Keratinocyte (primary cell): Measurements from ENCODE around the gene SPINK9. TPM values are rescaled to one million over a fixed set of nuclear protein-coding genes. Genes with fewer than 3 reads are reported as not detected.

Experiments
- DNase-seq: peaks from one replicate; pipeline ENCODE4 v3.0.0-alpha.2; 2011; ENCODE audit warnings: low read depth, missing footprints, low spot score
- FAIRE-seq: peaks from 2 replicates; lab custom pipeline; 2011; peaks lifted over from hg19 to GRCh38; lab: Jason Lieb, UNC
- H2AFZ ChIP-seq: 2 replicates; pipeline ENCODE4 v1.6.0; 2012; ENCODE audit warnings: low read length, control low read depth, inconsistent platforms; ENCODE audit not compliant: control insufficient read depth
- H3K27ac ChIP-seq: 2 replicates; pipeline ENCODE4 v1.5.1; 2011; ENCODE audit warnings: low read length; ENCODE audit not compliant: control insufficient read depth, insufficient read depth
- H3K27me3 ChIP-seq: 3 replicates; pipeline ENCODE4 v1.6.0; 2011; ENCODE audit warnings: low read length; ENCODE audit not compliant: control insufficient read depth, insufficient read depth; ENCODE audit errors: extremely low read depth
- H3K36me3 ChIP-seq, 2 experiments: 2 replicates in 1 of 2; 3 replicates in 1 of 2; pipeline ENCODE4 v1.5.1; 2011; ENCODE audit warnings: low read length in 2 of 2, mild to moderate bottlenecking in 1 of 2; ENCODE audit not compliant: control insufficient read depth in 2 of 2, insufficient read depth in 2 of 2; ENCODE audit errors: extremely low read depth in 1 of 2
- H3K4me1 ChIP-seq: 3 replicates; pipeline ENCODE4 v1.5.1; 2011; ENCODE audit warnings: low read length; ENCODE audit not compliant: control insufficient read depth, insufficient read depth; ENCODE audit errors: extremely low read depth
- H3K4me2 ChIP-seq: 3 replicates; pipeline ENCODE4 v1.6.0; 2011; ENCODE audit warnings: low read depth, low read length; ENCODE audit not compliant: control insufficient read depth, insufficient read depth; ENCODE audit errors: extremely low read depth
- H3K4me3 ChIP-seq, 3 experiments: fragments of 200-600 bp in 1 of 3; sonication (generic) in 1 of 3; 2 replicates in 2 of 3; 3 replicates in 1 of 3; pipeline ENCODE4 v1.5.1; 2011 to 2016; ENCODE audit warnings: low read length in 3 of 3, mild to moderate bottlenecking in 3 of 3, control low read depth in 2 of 3, inconsistent platforms in 1 of 3, low read depth in 1 of 3, mixed read lengths in 1 of 3, mixed run types in 1 of 3, moderate library complexity in 1 of 3; ENCODE audit not compliant: control insufficient read depth in 2 of 3, insufficient read depth in 2 of 3; ENCODE audit errors: extremely low read depth in 1 of 3
- H3K79me2 ChIP-seq: 2 replicates; pipeline ENCODE4 v1.6.0; 2012; ENCODE audit warnings: low read length; ENCODE audit not compliant: control insufficient read depth, insufficient read depth
- H3K9ac ChIP-seq: 3 replicates; pipeline ENCODE4 v1.6.0; 2011; ENCODE audit warnings: low read length; ENCODE audit not compliant: control insufficient read depth, insufficient read depth; ENCODE audit errors: extremely low read depth
- H3K9me1 ChIP-seq: 3 replicates; pipeline ENCODE4 v1.6.0; 2011; ENCODE audit warnings: low read length; ENCODE audit not compliant: control insufficient read depth, insufficient read depth; ENCODE audit errors: extremely low read depth
- H3K9me3 ChIP-seq: 2 replicates; pipeline ENCODE4 v1.5.1; 2012; ENCODE audit warnings: low read depth, low read length; ENCODE audit not compliant: control insufficient read depth
- H4K20me1 ChIP-seq: 3 replicates; pipeline ENCODE4 v1.6.0; 2011; ENCODE audit warnings: low read length; ENCODE audit not compliant: control insufficient read depth, insufficient read depth; ENCODE audit errors: extremely low read depth
- CTCF ChIP-seq, 3 experiments: IDR thresholded peaks in 1 of 3; conservative IDR thresholded peaks in 1 of 3; optimal IDR thresholded peaks in 1 of 3; 2 replicates in 2 of 3; 3 replicates in 1 of 3; pipeline versions ENCODE3 to v1.5.1; 2011; ENCODE audit warnings: low read length in 3 of 3, mild to moderate bottlenecking in 3 of 3, moderate library complexity in 2 of 3, control low read depth in 1 of 3, inconsistent platforms in 1 of 3; ENCODE audit not compliant: insufficient read depth in 2 of 3; ENCODE audit errors: extremely low read depth in 1 of 3
- EZH2 ChIP-seq: IDR thresholded peaks from one replicate; pipeline ENCODE4 v1.6.1; 2012; ENCODE audit warnings: inconsistent platforms, mild to moderate bottlenecking, low read length, moderate library complexity
- dilution Hi-C: fragments of 300-500 bp; cut with MboI; formaldehyde crosslinking; loops from one replicate; pipeline ENCODE4 v1.7.0; 2020; ENCODE audit warnings: low sequenced_read_pairs; ENCODE audit not compliant: extremely low pct_ligation_motif_present
- polyA plus RNA-seq, 5 experiments: library from polyadenylated mRNA; depleted of rRNA in 3 of 5; stranded (reverse) in 3 of 5; stranded (forward) in 1 of 5; unstranded in 1 of 5; fragments of >200 nt; gene quantifications; 1 replicate in 1 of 5; 2 replicates in 3 of 5; 3 replicates in 1 of 5; pipeline versions ENCODE4 v1.2.1 to v1.2.3, GENCODE V29; 2011 to 2012; ENCODE audit warnings: missing spikeins in 2 of 5, low read depth in 1 of 5, low replicate concordance in 1 of 5

Gene SPINK9
- polyA plus RNA-seq, 1 donor (not counting 4 experiments of a cell fraction or from before 2014, with no cell fraction given), result not detected

- dilution Hi-C loops, result no loop called here
- DNase-seq, result no peak
- no peak overlapping the region for H3K27ac ChIP-seq
These were observed 37.5 kb downstream of the SPINK9 start for GRCh38 chr5:148372893-148373292.

GRCh38 chr5:148374690-148375360 is 39.5 kb downstream of the SPINK9 start:
- Histone ChIP-seq H3K9ac (no peak overlapping the region), H3K4me1 (no peaks in the 10 kb centered on the region), H3K9me3 (no peaks in the 10 kb centered on the region), H3K27ac (no peak overlapping the region), H3K4me3 (no peak overlapping the region), H3K9me1 (no peaks in the 10 kb centered on the region), H3K4me2 (no peak overlapping the region), H3K79me2 (no peaks in the 10 kb centered on the region), H3K27me3 (no peaks in the 10 kb centered on the region), H4K20me1 (no peaks in the 10 kb centered on the region), H3K36me3 (no peaks in the 10 kb centered on the region), H2AFZ (no peak overlapping the region)
- peak; percentile 44 for DNase-seq
- TF ChIP-seq CTCF (optimal IDR thresholded peaks at IDR 0.05 in 1 of 3, IDR thresholded peaks at IDR 0.05 in 1 of 3, conservative IDR thresholded peaks at IDR 0.05 in 1 of 3; ENCODE audit: extremely low read depth in 1 of 3, insufficient read depth in 2 of 3, low read length in 3 of 3) (peak; percentile 83 to 91 (median 84)), EZH2 (no peak)
- FAIRE-seq, result peak; percentile 92
- dilution Hi-C loops, result no loop called here

More at GRCh38 chr5:148372893-148373292, 37.5 kb downstream of the SPINK9 start:
- no peaks in the 10 kb centered on the region for H3K27me3 ChIP-seq
- H4K20me1 ChIP-seq, result no peaks in the 10 kb centered on the region
- no peaks in the 10 kb centered on the region for H3K9me3 ChIP-seq
- H3K79me2 ChIP-seq, result no peaks in the 10 kb centered on the region
- no peak for FAIRE-seq
- no peak for TF ChIP-seq EZH2
- TF ChIP-seq CTCF (optimal IDR thresholded peaks at IDR 0.05 in 1 of 3, IDR thresholded peaks at IDR 0.05 in 1 of 3, conservative IDR thresholded peaks at IDR 0.05 in 1 of 3; ENCODE audit: extremely low read depth in 1 of 3, insufficient read depth in 2 of 3, low read length in 3 of 3), result no peak
- H3K9ac ChIP-seq, result no peak overlapping the region
- H3K36me3 ChIP-seq, result no peaks in the 10 kb centered on the region
- no peak overlapping the region for H2AFZ ChIP-seq
- H3K9me1 ChIP-seq, result no peaks in the 10 kb centered on the region
- no peak overlapping the region for H3K4me2 ChIP-seq
- no peak overlapping the region for H3K4me3 ChIP-seq
- no peaks in the 10 kb centered on the region for H3K4me1 ChIP-seq
